Gastrocnemius medialis (tissue), 4 donors: ENCODE data around the gene C1orf116.

Experiments
- CTCF ChIP-seq, 5 experiments: fragments of 450-650 bp in 3 of 5; fragments of 200-600 bp in 2 of 5; sonication (generic) in 2 of 5; IDR thresholded peaks in 4 of 5; conservative IDR thresholded peaks in 1 of 5; 1 replicate in 4 of 5; 2 replicates in 1 of 5; pipeline ENCODE4 v1.5.1; 2016 to 2019; ENCODE audit warnings: antibody characterized with exemption in 5 of 5, mild to moderate bottlenecking in 3 of 5, moderate library complexity in 3 of 5
- POLR2A ChIP-seq, 2 donors: fragments of 450-650 bp; IDR thresholded peaks; one replicate each; pipeline ENCODE4 v1.6.1; 2017; ENCODE audit warnings: antibody characterized with exemption in 2 of 2, mild to moderate bottlenecking in 2 of 2, moderate library complexity in 2 of 2

GRCh38 chr1:206970446-206970845 lies 62.1 kb downstream of the C1orf116 start, which contains the start of gene FCAMR:
- TF ChIP-seq CTCF (IDR thresholded peaks at IDR 0.05 in 4 of 5, conservative IDR thresholded peaks at IDR 0.05 in 1 of 5) (no peak), POLR2A (IDR thresholded peaks at IDR 0.05) (no peak)
